CD4-positive, alpha-beta T cell treated with Interferon gamma for 1 hour (primary cell): Measurements from ENCODE around the gene KIF1A.

Source experiments
- DNase-seq: peaks from one replicate; pipeline ENCODE4 v3.0.0-alpha.2; 2020

KIF1A gene

GRCh38 chr2:240730501-240731177 is 89.4 kb downstream of the KIF1A start:
- DNase-seq = no peak

DNA sequence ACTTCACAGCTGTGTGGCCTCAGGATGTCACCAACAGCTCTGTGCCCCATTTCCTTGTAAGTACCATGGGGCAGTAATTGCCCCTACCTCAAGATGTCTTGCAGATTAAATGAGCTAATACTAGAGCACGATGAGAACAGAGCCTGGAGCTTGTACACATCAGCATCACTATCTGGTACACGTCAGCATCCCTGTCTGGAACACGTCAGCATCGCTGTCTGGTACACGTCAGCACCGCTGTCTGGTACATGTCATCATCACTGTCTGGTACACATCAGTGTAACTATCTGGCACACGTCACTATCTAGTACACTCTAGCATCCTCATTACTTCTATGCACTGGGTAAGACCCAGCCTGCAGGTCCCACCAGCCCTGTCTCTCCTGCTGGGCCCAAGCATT is 91.2 kb downstream of the KIF1A start:
- DNase-seq = no peak

DNA sequence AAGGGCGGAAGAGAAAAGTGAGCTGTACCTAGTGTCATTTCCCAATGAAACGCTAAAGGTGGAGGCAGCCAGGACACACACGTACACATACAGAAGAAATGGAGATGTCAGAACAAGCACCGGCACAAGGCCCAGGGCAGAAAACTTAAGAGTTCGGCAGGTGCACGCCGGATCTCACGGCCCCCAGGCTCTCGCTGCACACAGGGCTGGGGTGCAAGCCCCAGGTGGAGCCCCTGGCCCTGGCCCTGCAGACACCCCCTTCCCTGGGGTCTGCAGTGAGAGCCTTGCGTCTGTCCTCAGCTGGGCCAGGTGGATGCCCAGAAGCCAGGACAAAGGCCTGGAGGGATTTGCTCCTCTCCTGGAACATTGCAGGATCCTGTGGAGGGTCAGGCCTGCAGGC is 91.7 kb downstream of the KIF1A start:
- DNase-seq = no peak

- no peak for DNase-seq
Observed at GRCh38 chr2:240727913-240728312, 92.1 kb downstream of the KIF1A start.

DNA sequence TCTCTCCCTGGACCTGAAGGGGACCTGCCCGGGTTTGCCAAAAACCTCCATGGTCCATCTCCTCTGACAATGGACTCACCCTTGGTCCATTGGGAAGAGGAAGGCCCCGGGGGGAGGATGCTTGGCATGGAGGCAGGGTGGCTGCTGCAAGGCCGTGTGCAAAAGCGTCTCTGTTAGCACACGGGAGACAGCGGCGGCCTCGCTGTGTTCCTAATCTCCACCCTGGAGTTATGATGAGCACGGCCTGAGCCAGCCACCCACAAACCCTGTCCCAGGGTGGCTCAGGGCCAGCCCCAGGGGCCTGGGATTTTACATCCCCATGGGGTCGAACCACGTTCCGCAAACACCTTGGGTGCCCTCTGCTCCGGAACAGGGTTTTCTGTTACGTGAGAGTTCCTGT is 92.6 kb downstream of the KIF1A start:
- no peak for DNase-seq

DNA sequence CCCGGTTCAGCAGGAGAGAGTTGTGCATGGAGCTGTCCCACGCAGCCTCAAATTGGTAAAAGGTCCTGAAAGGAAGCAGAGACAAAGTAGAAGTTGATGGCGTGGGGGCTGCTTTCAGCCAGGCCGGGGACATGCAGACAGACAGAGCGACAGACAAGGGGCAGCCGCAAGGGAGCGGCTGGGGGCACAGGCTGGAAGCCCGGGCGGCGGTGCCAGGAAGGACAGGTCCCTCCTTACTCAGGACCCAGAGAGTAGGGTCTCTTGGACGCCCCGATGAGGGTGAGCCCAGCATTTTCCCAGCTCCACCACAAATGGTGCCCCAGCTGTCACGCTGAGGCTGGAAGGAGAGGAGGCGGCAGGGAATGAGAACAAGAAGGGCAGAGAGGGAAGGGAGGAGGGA is 93.1 kb downstream of the KIF1A start:
- DNase-seq = no peak

GRCh38 chr2:240725671-240726070 is 94.3 kb downstream of the KIF1A start:
- no peak for DNase-seq

DNA sequence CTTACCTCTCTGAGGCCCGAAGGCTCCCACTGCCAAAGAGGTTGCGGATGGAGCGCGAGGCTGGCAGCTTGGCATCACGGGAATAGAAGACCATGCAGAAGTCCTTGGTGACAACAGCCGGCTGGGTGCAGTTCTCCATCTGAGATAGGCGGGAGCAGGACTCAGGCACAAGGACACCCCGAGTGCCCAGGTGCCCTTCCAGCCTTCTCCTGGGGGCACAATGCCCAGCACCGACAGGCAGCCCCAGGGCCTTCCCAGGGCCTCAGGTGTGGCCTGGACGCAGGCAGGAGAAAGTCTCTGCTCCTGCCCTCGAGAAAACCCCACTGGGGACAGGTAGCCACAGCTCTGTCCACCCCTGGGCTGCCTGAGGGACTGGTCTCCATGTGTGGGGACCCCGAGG is 94.8 kb downstream of the KIF1A start:
- DNase-seq = no peak

- no peak for DNase-seq
Observed at GRCh38 chr2:240724431-240724830, 95.6 kb downstream of the KIF1A start.

GRCh38 chr2:240723851-240724250 is 96.2 kb downstream of the KIF1A start:
- DNase-seq = no peak

- no peak for DNase-seq
Observed at GRCh38 chr2:240722796-240723735, 97.0 kb downstream of the KIF1A start.

DNA sequence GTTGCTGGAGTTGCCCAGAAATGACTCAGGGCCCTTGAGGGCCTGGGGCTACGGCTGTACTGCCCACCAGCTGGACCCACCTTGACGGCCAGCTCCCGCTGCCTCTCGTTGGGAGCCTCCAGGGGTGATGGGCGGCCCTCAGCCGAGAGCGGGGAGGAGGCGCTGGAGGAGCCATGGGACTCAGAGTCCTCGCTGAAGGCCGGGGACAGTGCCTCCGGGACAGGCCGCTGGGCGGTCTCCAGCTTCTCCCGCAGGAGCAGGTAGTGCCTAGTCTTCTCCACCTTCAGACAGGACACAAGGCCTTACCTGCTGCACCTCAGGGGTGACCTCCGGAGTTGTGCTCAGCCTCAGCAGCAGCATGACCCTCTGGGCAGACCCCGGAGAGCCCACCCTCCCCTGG is 97.6 kb downstream of the KIF1A start:
- no peak for DNase-seq

DNA sequence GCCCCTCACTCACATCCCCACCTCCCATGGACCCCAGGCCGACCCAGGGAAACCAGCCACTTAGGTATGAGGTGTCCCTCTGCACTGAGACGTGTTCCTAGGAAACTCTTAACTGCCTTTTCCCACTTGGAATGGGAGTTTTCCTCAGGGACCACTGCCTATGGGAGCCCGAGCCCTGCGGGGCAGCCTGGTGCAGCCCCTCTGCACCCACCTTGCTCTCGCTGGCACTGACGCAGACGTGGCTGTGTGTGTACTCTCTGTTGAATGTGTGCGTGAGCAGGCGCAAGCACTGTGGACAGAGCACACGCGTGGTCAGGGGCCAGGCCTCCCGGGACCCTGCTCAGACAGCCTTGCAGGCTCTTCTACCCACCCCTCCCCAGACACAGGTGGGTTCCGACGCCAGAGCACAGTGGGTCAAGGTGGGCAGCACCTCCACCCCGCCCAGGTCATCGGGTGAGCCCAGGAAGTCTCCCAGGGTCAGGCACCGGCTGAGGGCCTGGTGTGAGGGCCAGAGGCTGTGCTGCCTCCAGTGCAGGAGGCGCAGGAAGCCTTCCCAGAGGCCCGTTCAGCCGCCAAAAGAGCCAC is 98.3 kb downstream of the KIF1A start:
- DNase-seq = no peak

DNA sequence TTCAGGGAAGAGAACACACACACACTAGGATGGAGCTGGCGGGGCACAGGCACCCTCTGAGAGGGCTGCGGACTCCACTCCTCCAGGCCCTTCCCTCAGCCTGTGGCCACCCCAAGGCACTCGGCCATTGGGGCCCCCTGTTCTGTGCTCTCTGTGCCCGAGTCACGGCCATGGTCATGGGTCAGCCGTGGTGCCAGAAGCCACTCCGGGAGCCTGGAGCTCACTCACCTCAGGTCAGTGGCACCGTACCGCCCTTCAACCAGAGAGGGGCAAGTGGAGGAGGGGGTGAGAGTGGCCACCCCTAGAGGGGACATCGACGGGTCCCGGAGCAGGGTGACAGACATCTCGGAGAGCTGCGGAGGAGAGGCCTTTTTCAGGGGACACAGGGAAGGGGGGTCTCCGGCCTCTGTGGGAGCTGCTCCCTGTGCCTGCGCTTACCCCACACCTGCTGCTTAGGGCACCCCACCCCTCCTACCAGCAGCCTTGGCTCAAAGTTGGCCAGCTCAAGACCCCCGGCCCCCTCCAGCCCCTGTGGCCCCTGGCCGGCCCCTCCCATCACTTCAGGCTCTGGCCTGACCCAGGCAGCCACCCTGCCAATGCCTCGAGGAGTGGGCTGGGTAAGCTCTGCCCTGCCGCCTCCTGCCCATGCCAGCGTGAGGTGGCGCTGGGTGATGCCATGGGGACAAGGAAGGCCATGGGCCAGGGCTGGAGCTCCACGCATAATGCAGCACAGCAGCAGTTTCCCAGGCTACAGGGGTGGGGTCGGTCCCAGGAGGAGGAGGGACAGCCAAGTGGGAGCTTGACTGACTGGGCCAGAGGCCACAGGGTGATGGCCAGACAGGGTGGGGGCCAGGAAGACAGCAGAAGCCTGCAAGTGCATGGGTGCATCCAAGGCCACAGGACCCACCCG is 99.1 kb downstream of the KIF1A start:
- no peak for DNase-seq

- DNase-seq = no peak
Observed at GRCh38 chr2:240719676-240720545, 100.1 kb downstream of the KIF1A start.

- no peak for DNase-seq
Observed at GRCh38 chr2:240718896-240719490, 101.0 kb downstream of the KIF1A start.

GRCh38 chr2:240717681-240718581 is 102.1 kb downstream of the KIF1A start:
- DNase-seq = no peak

GRCh38 chr2:240717181-240717641 is 102.8 kb downstream of the KIF1A start:
- DNase-seq = no peak

GRCh38 chr2:240716130-240716798 is 103.8 kb downstream of the KIF1A start:
- no peak for DNase-seq
